Muscle of leg (tissue), 11 donors: Measurements from ENCODE around the gene MCEMP1. TPM values are rescaled to one million over a fixed set of nuclear protein-coding genes. Genes with fewer than 3 reads are reported as not detected.

ENCODE experiments used
- DNase-seq: peaks from one replicate; pipeline ENCODE4 v3.0.0; 2013
- H3K27ac ChIP-seq: one replicate; pipeline ENCODE4 v1.5.1; 2013; ENCODE audit warnings: mild to moderate bottlenecking, low read length, control low read depth
- H3K27me3 ChIP-seq: one replicate; pipeline ENCODE4 v1.6.1; 2013; ENCODE audit warnings: low read length; ENCODE audit not compliant: control insufficient read depth, insufficient read depth
- H3K36me3 ChIP-seq: one replicate; pipeline ENCODE4 v1.6.1; 2013; ENCODE audit warnings: low read length; ENCODE audit not compliant: control insufficient read depth, insufficient read depth
- H3K4me1 ChIP-seq: one replicate; pipeline ENCODE4 v1.6.1; 2013; ENCODE audit warnings: low read length; ENCODE audit not compliant: control insufficient read depth, insufficient read depth
- H3K4me3 ChIP-seq: one replicate; pipeline ENCODE4 v1.5.1; 2013; ENCODE audit warnings: low read length, control low read depth
- H3K9me3 ChIP-seq: replicated peaks from 2 replicates; pipeline ENCODE4 v1.6.1; 2013; ENCODE audit warnings: low read depth, low read length; ENCODE audit not compliant: control insufficient read depth
- WGBS: methylation state at CpG from one replicate; pipeline ENCODE4 v1.1.5; 2013; ENCODE audit warnings: missing lambda C conversion rate; ENCODE audit not compliant: insufficient coverage; 5-methylcytosine and 5-hydroxymethylcytosine counted together
- polyA plus RNA-seq, 8 donors: library from polyadenylated mRNA; unstranded; fragments of 120-200 nt; gene quantifications; one replicate each; pipeline versions ENCODE4 v1.2.1 to v1.2.3, GENCODE V29; 2013; ENCODE audit warnings: inconsistent platforms in 1 of 8, low replicate concordance in 1 of 8; ENCODE audit not compliant: insufficient read length in 8 of 8, insufficient read depth in 1 of 8
- total RNA-seq: library from RNA; stranded (reverse); fragments of 120-200 nt; gene quantifications from one replicate; pipeline ENCODE4 v1.2.4, GENCODE V29; 2013

Gene MCEMP1
- total and polyA plus RNA-seq, 9 donors, result 0.11 to 0.49 (median 0.26) TPM; not detected in 1

DNA sequence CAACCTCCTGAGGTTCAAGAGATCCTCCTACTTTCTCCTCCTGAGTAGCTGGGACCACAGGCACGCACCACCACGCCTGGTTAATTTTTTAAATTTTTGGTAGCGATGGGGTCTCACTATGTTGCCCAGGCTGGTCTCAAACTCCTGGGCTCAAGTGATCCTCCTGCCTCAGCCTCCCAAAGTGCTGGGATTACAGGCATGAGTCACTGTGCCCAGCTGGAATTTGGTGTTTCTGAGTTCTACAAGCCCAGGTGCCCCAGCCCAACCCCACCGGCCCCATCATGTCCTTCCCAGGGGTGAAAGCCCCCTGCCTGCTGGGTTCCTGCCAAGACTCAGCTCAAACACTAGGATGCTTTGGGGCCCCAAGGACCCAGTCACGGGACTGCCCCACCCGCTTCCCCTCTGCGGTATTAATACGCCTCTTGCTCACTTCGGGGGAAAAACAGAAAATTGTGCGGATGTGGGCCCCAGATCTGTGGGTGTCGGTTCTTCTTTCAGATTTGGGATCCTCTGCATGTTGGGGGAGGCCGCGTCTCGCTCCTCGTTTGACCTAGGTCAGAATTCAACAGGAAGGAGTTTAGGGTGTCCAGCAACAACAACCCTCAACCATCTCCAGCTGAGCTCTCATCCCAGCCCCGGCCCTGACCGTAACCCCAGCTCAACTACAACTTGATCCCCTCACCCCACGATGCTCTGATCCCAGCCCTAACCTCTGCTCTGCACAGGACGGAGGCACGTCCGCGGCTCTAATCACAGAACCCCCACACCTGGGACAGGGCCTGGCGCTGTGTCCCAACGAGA, 28.7 kb downstream of the MCEMP1 start:
- Histone ChIP-seq H3K27me3 (peaks cover 2% of the 10 kb centered on the region), H3K27ac (peak overlapping the region; percentile 62), H3K4me1 (peaks cover 5% of the 10 kb centered on the region), H3K36me3 (no peaks in the 10 kb centered on the region), H3K9me3 (no peaks in the 10 kb centered on the region), H3K4me3 (no peak overlapping the region)
- DNase-seq, result peak; percentile 76
- 49% methylated on average over 17 of the region's 24 CpGs for WGBS

DNA sequence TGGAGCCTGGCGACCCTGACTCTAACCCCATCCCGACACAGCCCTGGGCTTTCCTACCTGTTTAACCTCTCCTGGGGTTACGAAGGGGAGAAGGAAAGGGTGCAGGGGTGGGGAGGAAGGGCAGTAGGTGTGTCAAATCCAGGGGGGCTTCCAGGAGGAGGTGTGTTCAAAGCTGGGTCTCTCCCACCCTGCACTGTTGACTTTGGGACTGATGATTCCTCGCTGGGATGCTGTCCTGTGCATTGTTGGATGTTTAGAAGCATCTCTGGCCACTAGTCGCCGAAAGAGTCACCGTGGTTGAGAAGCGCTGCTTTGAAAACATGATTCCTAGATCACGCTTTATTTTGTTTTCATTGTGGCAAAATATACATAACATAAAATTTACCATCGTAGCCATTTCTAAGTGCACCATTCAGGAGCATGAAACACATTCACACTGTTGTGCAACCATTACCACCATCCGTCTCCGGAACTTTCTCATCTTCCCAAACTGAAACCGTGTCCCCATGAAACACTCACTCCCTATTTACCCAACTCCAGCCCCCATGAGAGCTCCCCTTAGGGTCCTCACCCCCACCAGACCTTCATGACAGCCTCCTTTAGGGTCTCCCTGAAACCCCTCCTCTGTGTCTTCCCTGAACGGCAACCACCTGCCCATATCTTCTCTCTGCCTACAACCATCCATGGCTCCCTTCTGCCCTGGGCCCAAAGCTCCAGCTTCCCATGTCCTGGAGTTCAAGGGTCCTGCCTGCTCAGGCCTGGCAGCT, 29.5 kb downstream of the MCEMP1 start:
- peak overlapping the region; percentile 62 for H3K27ac ChIP-seq
- WGBS, result 69% methylated on average over 7 of the region's 14 CpGs
- no peaks in the 10 kb centered on the region for H3K36me3 ChIP-seq
- no peak for DNase-seq
- no peaks in the 10 kb centered on the region for H3K27me3 ChIP-seq
- peaks cover 5% of the 10 kb centered on the region for H3K4me1 ChIP-seq
- no peak overlapping the region for H3K4me3 ChIP-seq
- H3K9me3 ChIP-seq, result no peaks in the 10 kb centered on the region

DNA sequence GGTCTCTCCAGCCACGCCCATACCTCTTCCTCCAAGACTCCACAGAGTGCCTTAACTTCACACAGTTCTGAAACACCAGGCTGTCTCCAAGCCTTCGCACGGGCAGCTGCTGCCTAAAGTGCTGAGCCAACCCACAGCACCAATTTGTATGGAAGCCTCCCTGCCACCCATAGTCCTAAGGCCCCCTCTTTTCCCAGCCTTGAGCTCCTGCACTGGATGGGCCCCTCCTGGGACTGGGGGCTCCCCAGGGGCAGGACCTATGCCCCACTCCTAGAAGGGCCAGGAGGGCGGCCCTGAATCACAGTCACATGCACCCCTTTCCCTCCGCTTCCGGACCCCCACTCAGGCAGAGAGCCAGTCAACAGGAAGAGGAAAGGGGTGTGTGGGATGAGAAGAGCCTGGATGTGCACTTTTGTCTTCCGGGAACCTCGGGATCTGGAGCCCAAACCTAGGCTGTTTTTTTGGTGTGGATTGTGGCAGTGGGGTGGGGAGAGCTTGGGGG, 30.1 kb downstream of the MCEMP1 start:
- Histone ChIP-seq H3K4me3 (no peak overlapping the region), H3K9me3 (no peaks in the 10 kb centered on the region), H3K27ac (peak overlapping the region; percentile 13), H3K36me3 (no peaks in the 10 kb centered on the region), H3K27me3 (no peaks in the 10 kb centered on the region), H3K4me1 (peaks cover 5% of the 10 kb centered on the region)
- DNase-seq, result peak; percentile 40
- WGBS, result 39% methylated on average over 5 of the region's 8 CpGs

DNA sequence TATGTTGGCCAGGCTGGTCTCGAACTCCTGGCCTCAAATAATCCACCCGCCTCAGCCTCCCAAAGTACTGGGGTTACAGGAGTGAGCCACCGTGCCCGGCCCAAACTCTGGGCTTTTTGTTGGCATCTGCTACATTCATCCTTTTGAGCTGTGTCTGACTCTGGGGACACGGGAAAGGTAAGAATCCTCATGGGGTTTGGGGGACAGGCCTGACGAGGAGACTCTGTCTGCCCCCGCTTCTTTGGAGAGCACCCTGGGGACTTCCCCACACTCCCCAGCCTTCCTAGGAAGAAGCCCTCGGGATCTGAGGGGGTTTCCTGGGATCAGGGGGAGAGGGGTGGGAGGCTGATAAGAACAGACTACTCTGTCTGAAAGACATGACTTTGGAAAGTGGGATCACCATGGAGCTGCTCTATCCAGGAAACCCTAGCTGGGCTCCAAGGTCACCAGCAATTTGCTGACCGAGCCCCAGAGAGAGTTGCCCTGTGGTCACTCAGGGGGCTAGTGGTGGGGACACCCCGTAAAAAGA, 33.1 kb downstream of the MCEMP1 start:
- H3K27ac ChIP-seq, result no peak overlapping the region
- no peaks in the 10 kb centered on the region for H3K9me3 ChIP-seq
- 79% methylated on average over 5 of the region's 10 CpGs for WGBS
- H3K4me1 ChIP-seq, result peaks cover 5% of the 10 kb centered on the region
- H3K4me3 ChIP-seq, result no peak overlapping the region
- H3K36me3 ChIP-seq, result no peaks in the 10 kb centered on the region
- no peaks in the 10 kb centered on the region for H3K27me3 ChIP-seq
- no peak for DNase-seq

DNA sequence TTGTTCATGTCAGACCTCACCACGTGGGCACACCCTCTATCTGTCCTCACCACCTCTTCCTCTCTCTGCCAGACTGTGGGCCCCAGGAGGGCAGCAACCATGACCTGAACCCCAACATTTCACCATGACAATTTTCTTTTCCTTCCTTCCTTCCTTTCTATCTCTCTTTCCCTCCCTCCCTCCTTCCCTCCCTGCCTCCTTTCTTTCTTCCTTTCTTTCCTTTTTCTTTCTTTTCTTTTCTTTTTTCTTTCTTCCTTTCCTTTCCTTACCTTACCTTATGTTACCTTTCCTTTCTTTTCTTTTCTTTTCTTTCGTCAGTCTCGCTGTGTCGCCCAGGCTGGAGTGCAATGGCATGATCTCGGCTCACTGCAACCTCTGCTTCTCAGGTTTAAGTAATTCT, 33.7 kb downstream of the MCEMP1 start:
- no peaks in the 10 kb centered on the region for H3K9me3 ChIP-seq
- no peaks in the 10 kb centered on the region for H3K27me3 ChIP-seq
- H3K36me3 ChIP-seq, result no peaks in the 10 kb centered on the region
- WGBS, result 72% methylated on average over 5 of the region's 5 CpGs
- no peak for DNase-seq
- peaks cover 5% of the 10 kb centered on the region for H3K4me1 ChIP-seq
- no peak overlapping the region for H3K27ac ChIP-seq
- H3K4me3 ChIP-seq, result no peak overlapping the region

DNA sequence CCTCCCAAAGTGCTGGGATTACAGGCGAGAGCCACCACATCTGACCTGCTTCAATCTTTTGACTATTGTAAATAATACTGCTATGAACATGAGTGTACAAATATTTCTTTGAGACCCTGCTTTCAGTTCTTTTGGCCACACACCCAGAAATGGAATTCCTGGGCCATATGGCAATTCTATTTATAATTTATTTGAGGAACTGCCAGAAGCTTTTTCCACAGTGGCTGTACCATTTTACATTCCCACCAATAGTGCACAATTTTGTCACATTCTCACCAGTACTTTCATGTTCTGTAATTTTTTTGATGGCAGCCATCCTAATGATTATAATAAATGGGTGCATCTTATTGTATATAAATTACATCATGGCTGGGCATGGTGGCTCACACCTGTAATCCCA, 38.8 kb downstream of the MCEMP1 start:
- H3K4me1 ChIP-seq, result no peaks in the 10 kb centered on the region
- peak; percentile 34 for DNase-seq
- no peak overlapping the region for H3K27ac ChIP-seq
- WGBS, result no CpG with 5 or more reads among the region's 1 CpG
- no peaks in the 10 kb centered on the region for H3K36me3 ChIP-seq
- H3K9me3 ChIP-seq, result peaks cover 4% of the 10 kb centered on the region
- no peaks in the 10 kb centered on the region for H3K27me3 ChIP-seq
- no peak overlapping the region for H3K4me3 ChIP-seq

DNA sequence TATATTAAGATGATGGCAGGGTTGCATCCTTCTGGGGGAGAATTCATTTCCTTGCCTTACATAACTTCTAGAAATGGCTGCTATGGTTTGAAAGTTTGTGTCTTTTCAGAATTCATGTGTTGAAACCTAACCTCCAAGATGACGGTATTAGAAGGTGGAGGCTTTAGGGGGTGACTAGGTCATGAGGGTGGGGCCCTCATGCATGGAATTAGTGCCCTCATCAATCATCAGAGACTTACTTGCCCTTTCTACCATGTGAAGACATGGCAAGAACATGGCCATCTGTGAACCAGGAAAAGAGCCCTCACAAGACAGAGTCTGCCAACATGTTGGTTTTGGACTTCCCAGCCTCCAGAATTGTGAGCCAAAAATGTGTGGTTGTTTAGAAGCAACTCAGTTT, 39.9 kb downstream of the MCEMP1 start:
- no peak overlapping the region for H3K4me3 ChIP-seq
- peaks cover 4% of the 10 kb centered on the region for H3K9me3 ChIP-seq
- no peaks in the 10 kb centered on the region for H3K36me3 ChIP-seq
- no peak overlapping the region for H3K27ac ChIP-seq
- no peak for DNase-seq
- H3K27me3 ChIP-seq, result no peaks in the 10 kb centered on the region
- no peaks in the 10 kb centered on the region for H3K4me1 ChIP-seq
- no CpG with 5 or more reads among the region's 1 CpG for WGBS

DNA sequence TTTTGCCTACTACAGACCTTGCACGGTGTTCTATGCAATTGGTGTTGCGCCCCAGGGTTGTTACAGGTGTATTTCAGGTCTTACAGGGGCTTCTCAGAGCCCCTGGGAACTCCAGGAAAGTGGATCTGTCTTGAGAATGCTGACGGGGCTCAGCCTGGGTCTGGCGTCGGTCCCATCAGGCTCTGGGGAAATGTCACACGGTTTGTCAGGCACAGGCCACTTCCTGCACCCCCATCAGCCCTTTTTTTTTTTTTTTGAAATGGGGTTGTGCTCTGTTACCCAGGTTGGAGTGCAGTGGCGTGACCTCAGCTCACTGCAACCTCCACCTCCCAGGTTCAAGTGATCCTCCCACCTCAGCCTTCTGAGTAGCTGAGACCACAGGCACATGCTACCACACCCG, 41.8 kb downstream of the MCEMP1 start:
- Histone ChIP-seq H3K27me3 (no peaks in the 10 kb centered on the region), H3K4me3 (no peak overlapping the region), H3K9me3 (peaks cover 4% of the 10 kb centered on the region), H3K4me1 (no peaks in the 10 kb centered on the region), H3K27ac (no peak overlapping the region), H3K36me3 (no peaks in the 10 kb centered on the region)
- DNase-seq, result peak; percentile 36
- WGBS, result 60% methylated on average over 3 of the region's 8 CpGs

DNA sequence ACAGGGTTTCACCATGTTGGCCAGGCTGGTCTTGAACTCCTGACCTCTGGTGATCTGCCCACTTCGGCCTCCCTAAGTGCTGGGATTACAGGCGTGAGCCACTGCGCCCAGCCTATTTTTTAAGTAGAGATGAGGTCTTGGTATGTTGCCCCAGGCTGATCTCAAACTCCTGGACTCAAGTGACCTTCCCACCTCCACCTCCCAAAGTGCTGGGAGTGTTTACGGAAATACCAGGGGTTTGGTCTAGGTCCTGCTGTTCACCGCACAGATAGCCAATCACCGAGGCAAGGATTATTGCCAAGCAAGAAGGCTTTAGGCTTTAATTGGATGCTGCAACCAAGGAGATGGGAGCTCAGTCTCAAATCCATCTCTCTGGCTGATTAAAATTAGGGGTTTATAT, 43.5 kb downstream of the MCEMP1 start:
- H3K4me1 ChIP-seq, result no peaks in the 10 kb centered on the region
- H3K36me3 ChIP-seq, result no peaks in the 10 kb centered on the region
- H3K4me3 ChIP-seq, result no peak overlapping the region
- no peak for DNase-seq
- H3K9me3 ChIP-seq, result peaks cover 4% of the 10 kb centered on the region
- no peaks in the 10 kb centered on the region for H3K27me3 ChIP-seq
- WGBS, result 55% methylated on average over 4 of the region's 6 CpGs
- no peak overlapping the region for H3K27ac ChIP-seq

DNA sequence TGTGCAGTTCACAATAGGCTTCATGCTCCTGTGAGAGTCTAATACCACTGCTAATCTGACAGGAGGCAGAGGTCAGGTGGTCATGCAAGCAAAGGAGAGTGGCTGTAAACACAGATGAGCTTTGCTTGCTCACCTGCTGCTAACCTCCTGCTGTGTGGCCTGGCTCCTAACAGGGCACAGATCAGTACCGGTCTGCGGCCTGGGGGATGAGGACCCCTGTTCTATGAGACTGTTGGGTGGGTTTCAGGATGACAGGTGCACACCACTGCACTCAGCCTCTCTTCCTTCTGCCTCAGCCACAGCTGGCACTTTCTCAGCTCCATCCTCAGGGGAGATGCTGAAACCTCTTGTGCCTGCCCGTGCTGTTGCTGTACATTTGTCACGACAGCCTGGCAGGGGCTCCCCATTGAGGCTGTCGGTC, 45.4 kb downstream of the MCEMP1 start:
- Histone ChIP-seq H3K4me3 (no peak overlapping the region), H3K27me3 (no peaks in the 10 kb centered on the region), H3K27ac (no peak overlapping the region), H3K9me3 (no peaks in the 10 kb centered on the region), H3K4me1 (no peaks in the 10 kb centered on the region), H3K36me3 (no peaks in the 10 kb centered on the region)
- DNase-seq, result no peak
- 20% methylated on average over 2 of the region's 5 CpGs for WGBS
